HCT116 (cell line): ENCODE results near the gene FAAP100. TPM values are rescaled to one million over a fixed set of nuclear protein-coding genes. Genes with fewer than 3 reads are reported as not detected.
A peak's percentile ranks its signal among the peaks of the same experiment; 100 is the strongest.

Experiments
- ATAC-seq: fragments of 200-7000 bp; cut with Tn5 transposase; 2 replicates; pipeline ENCODE4 v1.9.1; 2020; ENCODE audit warnings: mild to moderate bottlenecking, moderate library complexity
- BruUV-seq: library from RNA; stranded (reverse); fragments of 400-500 nt; replicated peaks from 2 replicates; lab custom pipeline; 2021; lab: Mats Ljungman, UMichigan
- CTCF ChIA-PET: fragments of 300-600 bp; sonication (Branson Sonifier 250); formaldehyde crosslinking; loops from one replicate; lab custom pipeline; 2021; ENCODE audit warnings: antibody characterized with exemption; lab: Charles Lee
- POLR2A ChIA-PET: fragments of 300-600, 350-600 bp; sonication (Branson Sonifier 250); formaldehyde crosslinking; loops from one replicate; lab custom pipeline; 2021; ENCODE audit warnings: antibody characterized with exemption; lab: Charles Lee
- RAD21 ChIA-PET, 2 experiments: fragments of 300-600 bp; sonication (Branson Sonifier 250); formaldehyde crosslinking; loops; one replicate each; lab custom pipeline; 2023; ENCODE audit warnings: low total read pairs in 2 of 2; ENCODE audit not compliant: uncharacterized antibody in 2 of 2, unreplicated experiment in 2 of 2, low non-redundant PET in 1 of 2; lab: Charles Lee
- DNase-seq: peaks from one replicate; pipeline ENCODE4 v3.0.0-alpha.2; 2010; ENCODE audit warnings: low read depth, low spot score
- H2AFZ ChIP-seq: fragments of 200-600 bp; shearing (Covaris generic), sonication (generic); 2 replicates; pipeline ENCODE4 v1.6.1; 2017; ENCODE audit warnings: low read depth, mixed run types, mixed read lengths, antibody characterized with exemption, low read length; ENCODE audit not compliant: poor library complexity, severe bottlenecking
- H3K27ac ChIP-seq: 2 replicates; pipeline ENCODE4 v1.5.1; 2012; ENCODE audit warnings: low read depth, low read length
- H3K27me3 ChIP-seq: fragments of 200-600 bp; sonication (generic); 2 replicates; pipeline ENCODE4 v1.6.1; 2016; ENCODE audit warnings: mixed run types, low read length, mixed read lengths; ENCODE audit not compliant: insufficient read depth
- H3K36me3 ChIP-seq, 2 experiments: fragments of 200-500 bp in 1 of 2; fragments of 200-600 bp in 1 of 2; sonication (Bioruptor generic) in 1 of 2; sonication (generic) in 1 of 2; 2 replicates each; pipeline versions ENCODE4 v1.5.1 to v1.6.1; 2014 to 2016; ENCODE audit warnings: low read length in 2 of 2, inconsistent platforms in 1 of 2, mixed read lengths in 1 of 2, mixed run types in 1 of 2; ENCODE audit not compliant: insufficient read depth in 2 of 2, control insufficient read depth in 1 of 2
- H3K4me1 ChIP-seq, 2 experiments: fragments of 200-600 bp in 1 of 2; sonication (generic) in 1 of 2; 2 replicates each; pipeline versions ENCODE4 v1.5.1 to v1.6.1; 2012 to 2017; ENCODE audit warnings: low read length in 2 of 2, inconsistent platforms in 1 of 2, mild to moderate bottlenecking in 1 of 2, mixed read lengths in 1 of 2, mixed run types in 1 of 2, moderate library complexity in 1 of 2; ENCODE audit not compliant: insufficient read depth in 2 of 2, control insufficient read depth in 1 of 2
- H3K4me2 ChIP-seq: fragments of 200-600 bp; sonication (generic); 2 replicates; pipeline ENCODE4 v1.6.1; 2017; ENCODE audit warnings: mixed run types, low read length, mixed read lengths
- H3K4me3 ChIP-seq, 2 experiments: fragments of 200-600 bp in 1 of 2; sonication (generic) in 1 of 2; replicated peaks in 1 of 2; 2 replicates each; pipeline ENCODE4 v1.5.1; 2011 to 2016; ENCODE audit warnings: low read length in 2 of 2, control low read depth in 1 of 2, low read depth in 1 of 2, mild to moderate bottlenecking in 1 of 2, mixed read lengths in 1 of 2, mixed run types in 1 of 2
- H3K79me2 ChIP-seq: fragments of 200-600 bp; sonication (generic); 2 replicates; pipeline ENCODE4 v1.6.1; 2017; ENCODE audit warnings: mild to moderate bottlenecking, mixed run types, low read length, moderate library complexity, mixed read lengths; ENCODE audit not compliant: insufficient read depth
- H3K9ac ChIP-seq: fragments of 200-600 bp; sonication (generic); 2 replicates; pipeline ENCODE4 v1.6.1; 2016; ENCODE audit warnings: low read length, mixed read lengths
- H3K9me2 ChIP-seq: fragments of 200-600 bp; sonication (generic), shearing (Covaris generic); 2 replicates; pipeline ENCODE4 v1.6.1; 2017; ENCODE audit warnings: mixed run types, mild to moderate bottlenecking, moderate library complexity; ENCODE audit not compliant: insufficient read depth
- H3K9me3 ChIP-seq, 2 experiments: fragments of 200-500 bp in 1 of 2; fragments of 200-600 bp in 1 of 2; sonication (Bioruptor generic) in 1 of 2; sonication (generic) in 1 of 2; 2 replicates each; pipeline ENCODE4 v1.6.1; 2014 to 2017; ENCODE audit warnings: low read length in 2 of 2, mixed read lengths in 2 of 2, inconsistent platforms in 1 of 2, low read depth in 1 of 2, mild to moderate bottlenecking in 1 of 2, mixed run types in 1 of 2, moderate library complexity in 1 of 2; ENCODE audit not compliant: control insufficient read depth in 1 of 2, insufficient read depth in 1 of 2
- H4K20me1 ChIP-seq: fragments of 200-600 bp; sonication (generic), shearing (Covaris generic); 2 replicates; pipeline ENCODE4 v1.6.1; 2017; ENCODE audit warnings: mixed run types, mild to moderate bottlenecking, moderate library complexity; ENCODE audit not compliant: insufficient read depth
- CTCF ChIP-seq, 3 experiments: fragments of 200-600 bp in 1 of 3; sonication (generic) in 1 of 3; IDR thresholded peaks in 2 of 3; conservative IDR thresholded peaks in 1 of 3; 2 replicates each; pipeline ENCODE4 v1.5.1; 2012 to 2017; ENCODE audit warnings: low read depth in 2 of 3, low read length in 2 of 3, antibody characterized with exemption in 1 of 3, borderline replicate concordance in 1 of 3, control low read depth in 1 of 3, mild to moderate bottlenecking in 1 of 3, mixed read lengths in 1 of 3, mixed run types in 1 of 3, moderate library complexity in 1 of 3; ENCODE audit not compliant: insufficient read depth in 1 of 3
- POLR2A ChIP-seq: IDR thresholded peaks from 2 replicates; pipeline ENCODE4 v1.7.0; 2011; ENCODE audit warnings: borderline replicate concordance; ENCODE audit not compliant: insufficient read depth, insufficient read length; ENCODE audit errors: extremely low read depth
- POLR2AphosphoS5 ChIP-seq: IDR thresholded peaks from 2 replicates; pipeline ENCODE4 v1.6.1; 2011; ENCODE audit warnings: mild to moderate bottlenecking, low read depth, low read length, moderate library complexity
- TCF7L2 ChIP-seq: IDR thresholded peaks from 2 replicates; pipeline ENCODE4 v1.7.0; 2011; ENCODE audit warnings: borderline replicate concordance, inconsistent platforms; ENCODE audit not compliant: insufficient read depth, insufficient read length; ENCODE audit errors: extremely low read depth
- intact Hi-C: fragments of 100-400 bp; cut with micrococcal nuclease; formaldehyde crosslinking; loops from 2 replicates; pipeline ENCODE4 v1.10.0; 2022
- total RNA-seq: library from RNA; stranded (reverse); gene quantifications from one replicate; pipeline ENCODE4 v1.2.1, GENCODE V29; 2021; ENCODE audit not compliant: unreplicated experiment

FAAP100 gene
- total RNA-seq, 1 experiment from 2014 or later: 53.4 TPM

DNA sequence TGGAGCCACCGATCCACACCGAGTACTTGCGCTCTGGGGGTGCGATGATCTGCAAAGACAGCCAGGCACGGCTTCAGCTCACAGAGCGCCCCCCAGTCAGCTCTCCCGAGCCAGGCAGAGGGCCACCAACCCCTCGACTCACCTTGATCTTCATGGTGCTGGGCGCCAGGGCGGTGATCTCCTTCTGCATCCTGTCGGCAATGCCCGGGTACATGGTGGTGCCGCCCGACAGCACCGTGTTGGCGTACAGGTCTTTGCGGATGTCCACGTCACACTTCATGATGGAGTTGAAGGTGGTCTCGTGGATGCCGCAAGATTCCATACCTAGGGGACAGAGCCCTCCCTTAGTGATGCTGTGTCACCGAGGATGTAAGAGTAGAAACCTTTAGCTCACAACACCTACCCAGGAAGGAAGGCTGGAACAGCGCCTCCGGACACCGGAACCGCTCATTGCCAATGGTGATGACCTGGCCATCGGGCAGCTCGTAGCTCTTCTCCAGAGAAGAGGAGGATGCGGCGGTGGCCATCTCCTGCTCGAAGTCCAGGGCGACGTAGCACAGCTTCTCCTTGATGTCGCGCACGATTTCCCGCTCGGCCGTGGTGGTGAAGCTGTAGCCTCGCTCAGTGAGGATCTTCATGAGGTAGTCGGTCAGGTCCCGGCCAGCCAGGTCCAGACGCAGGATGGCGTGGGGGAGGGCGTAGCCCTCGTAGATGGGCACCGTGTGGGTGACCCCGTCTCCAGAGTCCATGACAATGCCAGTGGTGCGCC, 41.2 kb downstream of the FAAP100 start:
- BruUV-seq: no TSS peak
- Histone ChIP-seq H3K27ac (peak overlapping the region; percentile 86), H3K4me2 (peak overlapping the region; percentile 99), H3K9me2 (no peaks in the 10 kb centered on the region), H3K36me3 (peaks cover 19 to 34% of the 10 kb centered on the region in 2 experiments), H3K9me3 (no peaks in the 10 kb centered on the region), H4K20me1 (peaks cover 35% of the 10 kb centered on the region; the same call in 1 of the 2 replicates), H3K4me3 (peak overlapping the region; percentile 85 to 96), H2AFZ (no peak overlapping the region), H3K27me3 (no peaks in the 10 kb centered on the region), H3K9ac (peak overlapping the region; percentile 90), H3K4me1 (peaks cover 16 to 59% of the 10 kb centered on the region in 2 experiments; a peak in 3 of 4 replicates), H3K79me2 (peaks cover 56% of the 10 kb centered on the region)
- intact Hi-C loops: no loop called here
- POLR2A ChIA-PET: interaction anchor here (0.6 to 3.9 kb wide), 5 partner anchors 8 to 132 kb away, joined by 3 to 26 read pairs (median 4); no protein-coding TSS in a partner anchor
- no peak for TF ChIP-seq POLR2A
- no peak for TF ChIP-seq CTCF (IDR thresholded peaks at IDR 0.05 in 2 of 3, conservative IDR thresholded peaks at IDR 0.05 in 1 of 3; ENCODE audit: borderline replicate concordance in 1 of 3, insufficient read depth in 1 of 3, low read depth in 2 of 3, low read length in 2 of 3)
- peak; percentile 49 for TF ChIP-seq POLR2AphosphoS5
- TF ChIP-seq TCF7L2: no peak
- RAD21 ChIA-PET: no interaction called here
- DNase-seq (no peak), ATAC-seq (no peak)
- CTCF ChIA-PET: no interaction called here
